Thoracic aorta (tissue), 2 donors: Measurements from ENCODE around the gene CCDC97. TPM values are rescaled to one million over a fixed set of nuclear protein-coding genes. Genes with fewer than 3 reads are reported as not detected.

Experiments
- ATAC-seq: fragments of 150-250 bp; one replicate; pipeline ENCODE4 v1.8.0; 2017; ENCODE audit warnings: low read depth; ENCODE audit not compliant: insufficient number of reproducible peaks, low FRiP score
- DNase-seq: peaks from one replicate; pipeline ENCODE4 v3.0.0-alpha.2; 2020; ENCODE audit warnings: low spot score
- H3K27ac ChIP-seq, 2 donors: fragments of 200-600 bp; sonication (generic); 1 replicate in 1 of 2; 2 replicates in 1 of 2; pipeline ENCODE4 v1.5.1; 2016; ENCODE audit warnings: mild to moderate bottlenecking in 2 of 2, moderate library complexity in 2 of 2
- H3K27me3 ChIP-seq: fragments of 200-600 bp; sonication (generic); replicated peaks from 2 replicates; pipeline ENCODE4 v1.6.0; 2016; ENCODE audit warnings: mild to moderate bottlenecking; ENCODE audit not compliant: insufficient read depth
- H3K36me3 ChIP-seq: fragments of 200-600 bp; sonication (generic); one replicate; pipeline ENCODE4 v1.5.1; 2016
- H3K4me1 ChIP-seq, 2 donors: fragments of 200-600 bp; sonication (generic); 1 replicate in 1 of 2; 2 replicates in 1 of 2; pipeline versions ENCODE4 v1.5.1 to v1.6.0; 2016; ENCODE audit warnings: low read depth in 2 of 2, mild to moderate bottlenecking in 1 of 2; ENCODE audit not compliant: control insufficient read depth in 1 of 2
- H3K4me3 ChIP-seq: fragments of 200-600 bp; sonication (generic); 2 replicates; pipeline ENCODE4 v1.5.1; 2016; ENCODE audit warnings: mild to moderate bottlenecking
- H3K9me3 ChIP-seq: fragments of 200-600 bp; sonication (generic); 2 replicates; pipeline ENCODE4 v1.5.1; 2016
- total RNA-seq, 2 donors: library from RNA; depleted of rRNA; stranded (reverse); fragments of >200 nt; gene quantifications; one replicate each; pipeline versions ENCODE4 v1.1.0 to v1.2.3, GENCODE V29; 2016
- TF ChIP-seq, protein P1 (sequence below): fragments of 200-600 bp; sonication (generic); IDR thresholded peaks from one replicate; pipeline ENCODE4 v1.5.1; 2019; ENCODE audit warnings: antibody characterized with exemption

The CCDC97 gene
- total RNA-seq, 2 donors from 2014 or later, result 15.2 to 22.4 TPM

DNA sequence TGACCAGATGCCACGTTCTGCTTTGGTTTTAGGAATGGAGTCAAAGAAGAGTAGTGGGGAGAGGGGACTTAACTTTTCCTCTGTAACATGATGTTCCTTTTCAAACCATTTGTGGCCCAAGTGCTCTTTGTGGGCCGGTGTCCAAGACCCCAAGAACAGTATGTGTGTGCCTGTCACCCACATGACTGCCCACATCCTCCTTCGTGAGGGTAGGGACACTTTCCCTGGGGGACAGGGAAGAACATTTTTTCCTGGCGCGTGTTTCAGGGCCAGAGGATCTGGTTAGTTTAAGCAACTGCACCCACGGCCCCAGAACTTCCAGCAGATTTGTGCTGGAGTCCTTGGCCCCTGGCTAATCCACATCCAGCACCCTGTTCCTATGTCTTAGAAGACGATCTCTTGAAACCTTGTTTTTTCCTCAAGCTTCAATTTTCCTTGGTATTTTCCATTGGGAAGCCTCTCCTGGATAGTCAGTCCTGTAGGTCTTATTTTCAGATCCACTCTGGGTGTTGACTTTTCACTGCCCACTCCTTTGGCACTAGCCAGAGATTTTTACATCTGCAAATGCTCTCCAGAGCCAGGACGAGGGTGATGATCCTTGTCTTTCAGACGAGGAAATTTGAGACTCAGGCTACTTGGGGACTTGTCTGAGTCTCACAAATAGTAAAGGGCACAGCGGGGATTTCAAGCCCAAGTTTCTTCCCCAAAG lies 10.8 kb upstream of the CCDC97 start:
- H3K27ac ChIP-seq, result peak overlapping the region; percentile 76 to 86
- no peak for ATAC-seq
- H3K27me3 ChIP-seq, result no peaks in the 10 kb centered on the region
- peaks cover 55% of the 10 kb centered on the region for H3K36me3 ChIP-seq
- TF ChIP-seq, protein P1, sequence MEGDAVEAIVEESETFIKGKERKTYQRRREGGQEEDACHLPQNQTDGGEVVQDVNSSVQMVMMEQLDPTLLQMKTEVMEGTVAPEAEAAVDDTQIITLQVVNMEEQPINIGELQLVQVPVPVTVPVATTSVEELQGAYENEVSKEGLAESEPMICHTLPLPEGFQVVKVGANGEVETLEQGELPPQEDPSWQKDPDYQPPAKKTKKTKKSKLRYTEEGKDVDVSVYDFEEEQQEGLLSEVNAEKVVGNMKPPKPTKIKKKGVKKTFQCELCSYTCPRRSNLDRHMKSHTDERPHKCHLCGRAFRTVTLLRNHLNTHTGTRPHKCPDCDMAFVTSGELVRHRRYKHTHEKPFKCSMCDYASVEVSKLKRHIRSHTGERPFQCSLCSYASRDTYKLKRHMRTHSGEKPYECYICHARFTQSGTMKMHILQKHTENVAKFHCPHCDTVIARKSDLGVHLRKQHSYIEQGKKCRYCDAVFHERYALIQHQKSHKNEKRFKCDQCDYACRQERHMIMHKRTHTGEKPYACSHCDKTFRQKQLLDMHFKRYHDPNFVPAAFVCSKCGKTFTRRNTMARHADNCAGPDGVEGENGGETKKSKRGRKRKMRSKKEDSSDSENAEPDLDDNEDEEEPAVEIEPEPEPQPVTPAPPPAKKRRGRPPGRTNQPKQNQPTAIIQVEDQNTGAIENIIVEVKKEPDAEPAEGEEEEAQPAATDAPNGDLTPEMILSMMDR, result no peak
- no peak overlapping the region for H3K4me3 ChIP-seq
- no peak for DNase-seq
- H3K9me3 ChIP-seq, result no peaks in the 10 kb centered on the region
- peaks cover 14 to 36% of the 10 kb centered on the region in 2 donors for H3K4me1 ChIP-seq

DNA sequence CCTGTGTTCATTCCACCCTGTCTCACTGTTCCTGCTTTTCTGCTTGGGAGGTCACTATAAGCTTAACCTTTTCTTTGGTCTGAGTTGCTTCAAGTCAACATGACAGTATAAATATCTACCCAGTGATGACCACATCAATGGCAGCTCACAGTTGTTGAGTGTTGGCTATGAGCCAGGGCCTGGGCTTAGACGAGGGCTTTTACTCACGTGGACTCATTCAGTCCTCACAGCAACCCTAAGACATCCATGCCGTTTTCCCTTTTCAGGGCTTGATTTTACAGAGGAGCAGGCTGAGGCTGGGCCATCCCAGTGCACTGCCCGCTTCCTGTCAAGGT lies 10.2 kb upstream of the CCDC97 start:
- ATAC-seq (no peak), DNase-seq (no peak)
- Histone ChIP-seq H3K27ac (peak overlapping the region; percentile 76 to 86), H3K9me3 (no peaks in the 10 kb centered on the region), H3K36me3 (peaks cover 55% of the 10 kb centered on the region), H3K27me3 (no peaks in the 10 kb centered on the region), H3K4me1 (peaks cover 14 to 36% of the 10 kb centered on the region in 2 donors), H3K4me3 (no peak overlapping the region)
- TF ChIP-seq, protein P1, result no peak

DNA sequence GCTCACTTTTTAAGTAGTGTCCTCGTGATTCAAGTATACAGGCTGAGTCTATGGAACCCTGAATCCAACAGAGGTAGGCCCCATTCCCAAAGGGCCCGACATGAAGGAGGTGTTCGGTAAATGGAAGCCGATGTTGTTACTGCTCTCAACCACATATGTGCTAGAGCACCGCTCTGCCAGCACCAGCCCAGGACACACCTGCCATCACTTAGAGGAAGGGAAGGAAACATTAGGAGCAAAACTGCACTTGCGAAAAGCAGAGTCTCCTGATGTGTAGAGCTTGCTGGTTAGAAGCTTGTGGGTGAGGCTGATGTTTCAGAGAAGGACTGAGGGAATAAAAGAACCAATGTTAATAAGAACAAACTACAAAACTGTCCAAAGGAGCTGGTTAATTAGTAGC lies 9.4 kb upstream of the CCDC97 start:
- DNase-seq, result no peak

DNA sequence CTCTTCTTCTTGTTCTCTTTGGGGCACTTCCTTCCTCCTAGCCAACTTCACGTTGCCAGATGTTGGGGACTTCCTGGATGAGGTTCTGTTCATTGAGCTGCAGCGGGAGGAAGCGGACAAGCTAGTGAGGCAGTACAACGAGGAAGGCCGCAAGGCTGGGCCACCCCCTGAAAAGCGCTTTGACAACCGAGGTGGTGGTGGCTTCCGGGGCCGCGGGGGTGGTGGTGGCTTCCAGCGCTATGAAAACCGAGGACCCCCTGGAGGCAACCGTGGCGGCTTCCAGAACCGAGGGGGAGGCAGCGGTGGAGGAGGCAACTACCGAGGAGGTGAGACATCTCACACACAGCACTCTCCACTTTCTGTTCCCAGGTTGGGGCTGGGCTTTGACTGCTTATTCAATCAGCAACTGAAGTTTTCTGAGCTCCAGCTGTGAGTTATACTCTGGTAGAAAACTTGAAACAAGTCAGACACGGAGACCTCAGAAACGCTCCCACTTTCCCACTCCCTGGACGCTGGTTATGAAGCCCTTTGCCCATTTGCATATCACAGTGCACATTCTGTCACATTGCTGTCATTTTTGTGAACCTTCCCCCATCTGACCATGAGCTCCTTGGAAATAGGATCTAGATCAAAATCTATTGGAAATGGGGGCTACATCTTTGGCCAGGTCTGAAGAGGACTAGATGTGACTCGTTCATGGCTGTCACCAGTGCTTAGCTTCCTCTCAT lies 7.2 kb upstream of the CCDC97 start:
- Histone ChIP-seq H3K27ac (peak overlapping the region in 1 of 2 donors; percentile 19), H3K36me3 (peaks cover 56% of the 10 kb centered on the region), H3K4me1 (peaks cover 10 to 26% of the 10 kb centered on the region in 2 donors), H3K9me3 (no peaks in the 10 kb centered on the region), H3K4me3 (no peak overlapping the region), H3K27me3 (no peaks in the 10 kb centered on the region)
- TF ChIP-seq, protein P1, result no peak
- no peak for DNase-seq
- no peak for ATAC-seq

More for the DNA sequence above, 9.4 kb upstream of the CCDC97 start:
- TF ChIP-seq, protein P1, result no peak
- Histone ChIP-seq H3K27me3 (no peaks in the 10 kb centered on the region), H3K9me3 (no peaks in the 10 kb centered on the region), H3K36me3 (peaks cover 55% of the 10 kb centered on the region), H3K27ac (peak overlapping the region; percentile 76 to 86), H3K4me3 (no peak overlapping the region), H3K4me1 (peaks cover 14 to 36% of the 10 kb centered on the region in 2 donors)
- ATAC-seq, result no peak

DNA sequence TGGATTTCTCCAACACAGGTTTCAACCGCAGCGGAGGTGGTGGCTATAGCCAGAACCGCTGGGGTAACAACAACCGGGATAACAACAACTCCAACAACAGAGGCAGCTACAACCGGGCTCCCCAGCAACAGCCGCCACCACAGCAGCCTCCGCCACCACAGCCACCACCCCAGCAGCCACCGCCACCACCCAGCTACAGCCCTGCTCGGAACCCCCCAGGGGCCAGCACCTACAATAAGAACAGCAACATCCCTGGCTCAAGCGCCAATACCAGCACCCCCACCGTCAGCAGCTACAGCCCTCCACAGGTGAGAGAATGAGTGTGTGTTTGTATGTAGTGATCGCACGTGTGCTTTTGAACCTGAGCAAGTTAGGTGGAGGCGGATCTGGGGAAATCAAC lies 6.0 kb upstream of the CCDC97 start:
- ATAC-seq (no peak), DNase-seq (no peak)
- Histone ChIP-seq H3K27me3 (no peaks in the 10 kb centered on the region), H3K4me3 (no peak overlapping the region), H3K27ac (no peak overlapping the region), H3K9me3 (no peaks in the 10 kb centered on the region), H3K4me1 (peaks cover 9 to 25% of the 10 kb centered on the region in 2 donors), H3K36me3 (peaks cover 56% of the 10 kb centered on the region)
- TF ChIP-seq, protein P1, result no peak
